SHP77 treated with DMSO at 0.1 percent for 48 hours (cell line): Measurements from ENCODE around the gene UGT1A1.

Experiments used
- DNase-seq: peaks from one replicate; lab custom pipeline; 2025; lab: John Stamatoyannopoulos, UW

The UGT1A1 gene

GRCh38 chr2:233758141-233758540 lies 1.9 kb upstream of the UGT1A1 start:
- no peak for DNase-seq

DNA sequence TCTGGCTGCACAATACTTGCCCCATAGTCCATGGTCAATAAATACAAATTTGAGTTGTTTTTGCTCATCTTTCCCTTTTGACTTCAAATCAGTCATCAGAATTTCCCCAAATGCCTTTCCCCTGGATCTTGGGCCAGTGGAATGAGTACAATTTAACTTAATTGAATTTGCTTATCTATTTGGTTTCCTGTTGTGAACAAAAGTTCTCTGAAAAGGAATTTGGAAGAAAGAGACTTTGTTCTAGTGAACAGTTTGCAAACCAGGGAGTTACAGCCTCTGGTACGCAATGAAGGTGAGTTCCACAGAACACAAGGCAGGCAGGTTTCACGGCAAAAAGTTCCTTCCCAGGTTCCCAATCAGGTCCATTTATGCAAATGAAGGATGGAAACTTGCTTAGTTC lies 1.2 kb upstream of the UGT1A1 start:
- DNase-seq, result no peak

- no peak for DNase-seq
Measured at GRCh38 chr2:233761040-233761769, 1.1 kb downstream of the UGT1A1 start.

DNA sequence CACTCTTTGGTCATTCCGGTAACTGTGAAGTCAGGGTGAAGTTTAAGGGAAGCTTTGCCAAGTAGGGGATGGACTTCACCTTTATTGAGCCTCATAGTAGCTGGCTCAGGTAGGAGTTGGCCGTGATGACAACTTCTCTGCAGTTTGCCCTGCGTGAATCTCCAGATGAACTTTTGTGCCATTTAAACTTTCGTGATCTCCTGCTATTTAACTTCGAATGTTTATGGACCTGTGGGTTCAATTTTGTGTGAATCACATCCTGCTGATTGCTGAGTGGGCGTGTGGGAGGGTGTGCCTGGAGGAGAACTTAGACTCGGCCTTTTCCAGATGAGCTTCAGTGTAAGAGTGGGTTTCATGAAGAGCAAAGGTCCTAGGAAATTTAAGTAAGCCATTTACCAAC lies 4.2 kb downstream of the UGT1A1 start:
- DNase-seq, result no peak

DNA sequence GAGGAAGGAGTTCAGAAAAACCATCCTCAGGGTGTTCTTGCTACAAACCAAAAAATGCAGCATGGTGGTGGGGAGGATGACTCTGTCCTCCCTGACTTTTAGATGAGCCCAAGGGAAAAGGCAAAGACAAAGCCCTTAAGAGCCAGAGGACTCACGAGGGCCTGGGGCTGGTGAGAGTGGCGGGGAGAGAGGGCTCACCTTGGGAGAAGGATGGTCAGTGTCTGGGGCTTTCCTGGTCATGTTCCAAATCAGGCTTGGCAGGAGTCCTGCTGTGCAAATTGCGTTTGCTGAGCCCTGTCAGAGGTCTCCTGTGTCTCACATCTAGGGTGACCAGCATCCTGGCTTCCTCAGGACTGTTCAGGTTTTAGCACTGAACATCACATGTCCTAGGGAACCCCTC lies 4.7 kb downstream of the UGT1A1 start:
- no peak for DNase-seq

DNA sequence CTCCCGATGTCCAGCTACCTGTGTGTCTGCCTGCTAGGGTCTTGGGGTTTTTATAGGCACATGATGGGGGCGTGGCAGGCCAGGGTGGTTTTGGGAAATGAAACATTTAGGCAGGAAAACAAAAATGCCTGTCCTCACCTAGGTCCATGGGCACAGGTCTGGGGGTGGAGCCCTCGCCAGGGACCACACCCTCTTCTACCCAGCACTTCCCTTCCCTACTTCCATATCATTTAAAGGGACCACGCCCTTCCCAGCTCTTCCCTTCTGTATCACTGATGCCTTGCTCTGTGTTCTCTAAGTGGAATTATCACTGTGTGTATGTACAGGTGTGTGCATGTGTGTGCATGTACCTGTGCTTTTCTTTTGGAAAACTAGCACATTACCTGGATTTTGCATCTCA lies 6.3 kb downstream of the UGT1A1 start:
- DNase-seq, result no peak

DNA sequence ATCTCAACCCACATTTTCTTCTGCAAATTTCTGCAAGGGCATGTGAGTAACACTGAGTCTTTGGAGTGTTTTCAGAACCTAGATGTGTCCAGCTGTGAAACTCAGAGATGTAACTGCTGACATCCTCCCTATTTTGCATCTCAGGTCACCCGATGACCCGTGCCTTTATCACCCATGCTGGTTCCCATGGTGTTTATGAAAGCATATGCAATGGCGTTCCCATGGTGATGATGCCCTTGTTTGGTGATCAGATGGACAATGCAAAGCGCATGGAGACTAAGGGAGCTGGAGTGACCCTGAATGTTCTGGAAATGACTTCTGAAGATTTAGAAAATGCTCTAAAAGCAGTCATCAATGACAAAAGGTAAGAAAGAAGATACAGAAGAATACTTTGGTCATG lies 8.0 kb downstream of the UGT1A1 start:
- DNase-seq, result no peak

- no peak for DNase-seq
Measured at GRCh38 chr2:233769260-233769659, 9.2 kb downstream of the UGT1A1 start.

DNA sequence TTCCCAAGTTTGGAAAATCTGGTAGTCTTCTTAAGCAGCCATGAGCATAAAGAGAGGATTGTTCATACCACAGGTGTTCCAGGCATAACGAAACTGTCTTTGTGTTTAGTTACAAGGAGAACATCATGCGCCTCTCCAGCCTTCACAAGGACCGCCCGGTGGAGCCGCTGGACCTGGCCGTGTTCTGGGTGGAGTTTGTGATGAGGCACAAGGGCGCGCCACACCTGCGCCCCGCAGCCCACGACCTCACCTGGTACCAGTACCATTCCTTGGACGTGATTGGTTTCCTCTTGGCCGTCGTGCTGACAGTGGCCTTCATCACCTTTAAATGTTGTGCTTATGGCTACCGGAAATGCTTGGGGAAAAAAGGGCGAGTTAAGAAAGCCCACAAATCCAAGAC lies 12.1 kb downstream of the UGT1A1 start:
- DNase-seq, result no peak

DNA sequence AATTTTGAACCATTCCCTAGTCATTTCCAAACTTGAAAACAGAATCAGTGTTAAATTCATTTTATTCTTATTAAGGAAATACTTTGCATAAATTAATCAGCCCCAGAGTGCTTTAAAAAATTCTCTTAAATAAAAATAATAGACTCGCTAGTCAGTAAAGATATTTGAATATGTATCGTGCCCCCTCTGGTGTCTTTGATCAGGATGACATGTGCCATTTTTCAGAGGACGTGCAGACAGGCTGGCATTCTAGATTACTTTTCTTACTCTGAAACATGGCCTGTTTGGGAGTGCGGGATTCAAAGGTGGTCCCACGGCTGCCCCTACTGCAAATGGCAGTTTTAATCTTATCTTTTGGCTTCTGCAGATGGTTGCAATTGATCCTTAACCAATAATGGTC lies 12.5 kb downstream of the UGT1A1 start:
- no peak for DNase-seq

DNA sequence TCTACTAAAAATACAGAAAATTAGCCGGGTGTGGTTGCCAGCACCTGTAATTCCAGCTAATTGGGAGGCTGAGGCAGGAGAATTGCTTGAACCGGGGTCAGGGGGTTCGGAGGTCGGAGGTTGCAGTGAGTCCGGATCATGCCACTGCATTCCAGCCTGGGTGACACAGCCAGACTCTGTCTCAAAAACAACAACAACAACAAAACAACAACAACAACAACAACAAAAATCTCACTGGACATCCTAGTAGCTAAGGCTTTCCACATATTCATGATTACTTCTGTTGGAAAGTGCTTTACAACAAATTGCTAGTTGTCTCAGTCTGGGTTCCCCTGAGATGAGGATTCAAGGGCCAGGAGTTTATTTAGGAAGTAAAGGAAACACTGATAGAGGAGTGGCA lies 13.8 kb downstream of the UGT1A1 start:
- DNase-seq, result no peak

- DNase-seq, result no peak
Measured at GRCh38 chr2:233775414-233775813, 15.3 kb downstream of the UGT1A1 start.

GRCh38 chr2:233778030-233778429 lies 18.0 kb downstream of the UGT1A1 start, which contains the start of gene MROH2A:
Gene MROH2A, plus strand, starts transcription at chr2:233778330. Its CDS starts 1,029 bp downstream, at chr2:233779359.
- DNase-seq, result no peak

DNA sequence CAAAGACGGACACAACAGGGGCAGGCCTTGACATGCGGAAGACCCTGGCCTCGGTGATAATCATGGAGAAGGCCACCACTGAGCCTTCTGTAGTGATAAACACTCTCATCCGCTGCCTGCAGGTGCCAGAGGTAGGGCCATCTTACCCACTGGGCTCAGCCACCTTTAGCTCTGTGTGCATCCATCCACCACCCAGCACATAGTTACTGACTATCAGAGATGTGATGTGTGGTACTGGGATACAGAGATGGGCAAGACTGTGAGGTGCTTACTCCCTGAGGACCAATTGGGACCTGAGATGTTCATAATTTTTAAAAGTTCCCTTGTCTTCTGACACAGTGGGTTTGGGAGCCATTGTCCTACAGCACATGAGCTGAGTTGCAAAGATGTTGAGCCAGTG lies 19.7 kb downstream of the UGT1A1 start:
- DNase-seq, result no peak

GRCh38 chr2:233780771-233781170 lies 20.7 kb downstream of the UGT1A1 start:
- no peak for DNase-seq

- no peak for DNase-seq
Measured at GRCh38 chr2:233789554-233789953, 29.5 kb downstream of the UGT1A1 start.

- DNase-seq, result no peak
Measured at GRCh38 chr2:233791151-233791882, 31.2 kb downstream of the UGT1A1 start.

DNA sequence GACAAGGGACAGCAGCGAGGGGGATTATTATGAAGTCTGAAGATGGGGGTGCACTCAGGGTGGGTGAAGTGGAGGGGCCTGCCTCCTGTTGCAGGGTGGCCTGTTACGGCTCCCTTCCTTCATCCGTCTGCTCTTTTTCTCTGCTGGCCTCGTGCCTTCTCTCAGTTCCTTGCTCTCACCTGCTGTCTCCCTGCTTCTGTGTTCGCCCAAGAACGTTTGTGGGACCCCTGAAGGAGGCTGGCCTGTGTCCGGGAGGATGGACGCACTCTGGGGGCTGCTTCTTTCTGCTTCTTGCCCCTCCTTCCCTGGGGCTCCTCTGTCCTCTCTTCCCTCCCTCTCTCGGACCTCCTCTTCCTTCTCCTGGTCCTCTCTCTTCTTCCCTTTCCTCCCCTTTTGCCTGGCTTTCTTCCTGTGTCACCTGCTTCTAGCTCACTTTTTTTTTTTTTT lies 31.8 kb downstream of the UGT1A1 start:
- no peak for DNase-seq

DNA sequence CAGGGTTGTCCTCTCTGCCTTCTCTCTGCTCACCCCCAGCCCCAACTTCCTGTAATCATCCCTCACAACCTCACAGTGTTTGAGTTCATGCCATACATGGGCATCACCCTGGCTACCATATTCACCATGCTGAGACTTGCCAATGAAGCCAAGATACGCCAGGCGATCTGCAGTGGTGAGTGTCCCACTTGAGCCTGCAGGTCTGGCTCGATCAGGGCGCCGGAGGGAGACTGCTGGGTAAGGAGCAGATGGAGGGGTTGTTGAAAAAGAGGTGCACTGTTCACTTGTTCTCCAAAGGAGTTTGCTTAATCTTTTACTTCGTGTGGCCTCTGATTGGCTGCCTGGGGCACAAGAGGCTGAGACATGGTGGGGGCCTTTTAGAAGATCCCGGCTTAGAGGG lies 32.6 kb downstream of the UGT1A1 start:
- DNase-seq, result no peak

- no peak for DNase-seq
Measured at GRCh38 chr2:233793465-233794127, 33.5 kb downstream of the UGT1A1 start.

- no peak for DNase-seq
Measured at GRCh38 chr2:233794128-233794658, 34.1 kb downstream of the UGT1A1 start.

GRCh38 chr2:233795735-233796171 lies 35.7 kb downstream of the UGT1A1 start:
- no peak for DNase-seq

- no peak for DNase-seq
Measured at GRCh38 chr2:233796254-233796653, 36.2 kb downstream of the UGT1A1 start.
